HepG2 (cell line): ENCODE measurements around the gene GBA2. TPM values are rescaled to one million over a fixed set of nuclear protein-coding genes. Genes with fewer than 3 reads are reported as not detected.
A peak's percentile ranks its signal among the peaks of the same experiment; 100 is the strongest.

Source experiments
- CHD2 ChIP-seq: IDR thresholded peaks from 2 replicates; pipeline ENCODE4 v1.6.1; 2011; ENCODE audit warnings: low read depth, low read length, improper control_type of control experiment
- ETV5 ChIP-seq: IDR thresholded peaks from 2 replicates; pipeline ENCODE4 v1.6.1; 2018; ENCODE audit warnings: missing biosample characterization, missing genetic modification reagents, inconsistent platforms, borderline replicate concordance
- FOXK2 ChIP-seq: fragments of 450-650 bp; IDR thresholded peaks from 2 replicates; pipeline ENCODE4 v1.6.1; 2016
- KAT7 ChIP-seq: IDR thresholded peaks from 2 replicates; pipeline ENCODE4 v1.6.1; 2018; ENCODE audit warnings: borderline replicate concordance, missing compliant biosample characterization
- SAP130 ChIP-seq: IDR thresholded peaks from 2 replicates; pipeline ENCODE4 v1.6.1; 2016; ENCODE audit warnings: low read depth
- ZC3H4 ChIP-seq: sonication (generic); formaldehyde crosslinking; IDR thresholded peaks from 2 replicates; pipeline ENCODE4 v1.4.0; 2020; ENCODE audit warnings: missing genetic modification reagents, borderline replicate concordance
- ZFP37 ChIP-seq: sonication (generic); formaldehyde crosslinking; IDR thresholded peaks from 2 replicates; pipeline ENCODE4 v1.4.0; 2020; ENCODE audit warnings: missing genetic modification reagents, borderline replicate concordance
- ZNF33B ChIP-seq: sonication (generic); formaldehyde crosslinking; IDR thresholded peaks from 2 replicates; pipeline ENCODE4 v1.5.1; 2020; ENCODE audit warnings: mild to moderate bottlenecking, missing genetic modification reagents
- ZNF460 ChIP-seq: sonication (generic); formaldehyde crosslinking; IDR thresholded peaks from 2 replicates; pipeline ENCODE4 v1.5.1; 2020; ENCODE audit warnings: missing genetic modification reagents, mild to moderate bottlenecking, borderline replicate concordance
- ZNF484 ChIP-seq: sonication (generic); formaldehyde crosslinking; IDR thresholded peaks from 2 replicates; pipeline ENCODE4 v1.5.1; 2020; ENCODE audit warnings: mild to moderate bottlenecking, low read depth, missing genetic modification reagents, borderline replicate concordance
- ZNF7 ChIP-seq: IDR thresholded peaks from 2 replicates; pipeline ENCODE4 v1.6.1; 2016; ENCODE audit warnings: missing biosample characterization, missing genetic modification reagents
- ZNF766 ChIP-seq: sonication (generic); formaldehyde crosslinking; IDR thresholded peaks from 2 replicates; pipeline ENCODE4 v1.5.0; 2020; ENCODE audit warnings: missing genetic modification reagents, borderline replicate concordance
- ZNF839 ChIP-seq: sonication (generic); formaldehyde crosslinking; IDR thresholded peaks from 2 replicates; pipeline ENCODE4 v1.4.0; 2020; ENCODE audit warnings: missing genetic modification reagents, mild to moderate bottlenecking, borderline replicate concordance
- polyA plus RNA-seq, 8 experiments: library from polyadenylated mRNA; depleted of rRNA in 3 of 8; stranded (reverse) in 7 of 8; unstranded in 1 of 8; fragments of >200 nt; fragmentation: Illumina TruSeq in 4 of 8; extraction: Trizol in 4 of 8; gene quantifications; 2 replicates each; pipeline versions ENCODE4 v1.2.1 to v1.2.3, GENCODE V29; 2011 to 2016; ENCODE audit warnings: low read depth in 4 of 8, missing spikeins in 1 of 8, mixed read lengths in 1 of 8; ENCODE audit not compliant: insufficient read depth in 1 of 8
- total RNA-seq, 5 experiments: library from RNA; depleted of rRNA; stranded (reverse); fragments of >200 nt; fragmentation: Illumina TruSeq; extraction: Trizol; gene quantifications; 2 replicates each; pipeline ENCODE4 v1.2.3, GENCODE V29; 2016; ENCODE audit warnings: low read depth in 1 of 5
- TF ChIP-seq, protein P1 (sequence below): sonication (generic); formaldehyde crosslinking; IDR thresholded peaks from 2 replicates; pipeline ENCODE4 v1.4.0; 2020; ENCODE audit warnings: low read depth, mild to moderate bottlenecking, missing genetic modification reagents
- TF ChIP-seq, protein P2 (sequence below): sonication (generic); formaldehyde crosslinking; IDR thresholded peaks from 2 replicates; pipeline ENCODE4 v1.4.0; 2020; ENCODE audit warnings: missing genetic modification reagents, borderline replicate concordance
- TF ChIP-seq, protein P3 (sequence below): sonication (generic); formaldehyde crosslinking; IDR thresholded peaks from 2 replicates; pipeline ENCODE4 v1.4.0; 2020; ENCODE audit warnings: missing genetic modification reagents, borderline replicate concordance
- TF ChIP-seq, protein P4 (sequence below): sonication (generic); formaldehyde crosslinking; IDR thresholded peaks from 2 replicates; pipeline ENCODE4 v1.8.0; 2022; ENCODE audit warnings: mild to moderate bottlenecking, missing genetic modification reagents, borderline replicate concordance

The GBA2 gene
- total and polyA plus RNA-seq, 2 of the 13 experiments (the other 11 are each of a cell fraction or from before 2014, with no cell fraction given) = 37.5 to 86.1 TPM

DNA sequence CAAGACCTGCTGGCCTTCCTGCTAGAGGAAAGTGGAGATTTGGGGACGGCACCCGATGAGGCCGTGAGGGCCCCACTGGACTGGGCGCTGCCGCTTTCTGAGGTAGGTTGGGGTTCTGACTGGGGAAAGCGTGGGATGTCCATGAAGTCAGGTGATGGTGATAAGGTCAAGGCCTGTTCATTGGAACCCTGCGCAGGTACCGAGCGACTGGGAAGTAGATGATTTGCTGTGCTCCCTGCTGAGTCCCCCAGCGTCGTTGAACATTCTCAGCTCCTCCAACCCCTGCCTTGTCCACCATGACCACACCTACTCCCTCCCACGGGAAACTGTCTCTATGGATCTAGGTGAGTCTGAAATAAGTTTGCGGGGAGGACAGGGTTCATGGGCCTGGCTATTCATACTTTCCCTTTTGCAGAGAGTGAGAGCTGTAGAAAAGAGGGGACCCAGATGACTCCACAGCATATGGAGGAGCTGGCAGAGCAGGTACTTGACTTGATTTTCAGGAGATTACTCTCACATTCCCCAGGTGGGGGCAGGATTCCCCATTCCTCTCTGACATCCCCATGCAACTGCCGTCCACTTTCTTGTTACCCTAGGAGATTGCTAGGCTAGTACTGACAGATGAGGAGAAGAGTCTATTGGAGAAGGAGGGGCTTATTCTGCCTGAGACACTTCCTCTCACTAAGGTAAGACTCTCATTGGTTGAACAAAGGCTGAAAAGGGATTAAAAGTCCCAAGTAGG, 16.1 kb downstream of the GBA2 start (continued):
- TF ChIP-seq, protein P1, sequence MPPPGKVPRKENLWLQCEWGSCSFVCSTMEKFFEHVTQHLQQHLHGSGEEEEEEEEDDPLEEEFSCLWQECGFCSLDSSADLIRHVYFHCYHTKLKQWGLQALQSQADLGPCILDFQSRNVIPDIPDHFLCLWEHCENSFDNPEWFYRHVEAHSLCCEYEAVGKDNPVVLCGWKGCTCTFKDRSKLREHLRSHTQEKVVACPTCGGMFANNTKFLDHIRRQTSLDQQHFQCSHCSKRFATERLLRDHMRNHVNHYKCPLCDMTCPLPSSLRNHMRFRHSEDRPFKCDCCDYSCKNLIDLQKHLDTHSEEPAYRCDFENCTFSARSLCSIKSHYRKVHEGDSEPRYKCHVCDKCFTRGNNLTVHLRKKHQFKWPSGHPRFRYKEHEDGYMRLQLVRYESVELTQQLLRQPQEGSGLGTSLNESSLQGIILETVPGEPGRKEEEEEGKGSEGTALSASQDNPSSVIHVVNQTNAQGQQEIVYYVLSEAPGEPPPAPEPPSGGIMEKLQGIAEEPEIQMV (CRISPR knock-in tag) = no peak
- TF ChIP-seq ZNF839 (CRISPR knock-in tag) (0 out of 2 replicates have a peak, but pooled peaks have one; percentile 8), CHD2 (no peak), ZNF7 (CRISPR knock-in tag) (0 out of 2 replicates have a peak, but pooled peaks have one; percentile 8), SAP130 (peak; percentile 32; the same call in 1 of the 2 replicates), FOXK2 (no peak), ZNF766 (CRISPR knock-in tag) (no peak), ZC3H4 (CRISPR knock-in tag) (no peak), KAT7 (CRISPR knock-in tag) (no peak), ZNF460 (no peak), ZNF33B (CRISPR knock-in tag) (no peak), ZFP37 (CRISPR knock-in tag) (no peak), ZNF484 (no peak), ETV5 (no peak)
- TF ChIP-seq, protein P2, sequence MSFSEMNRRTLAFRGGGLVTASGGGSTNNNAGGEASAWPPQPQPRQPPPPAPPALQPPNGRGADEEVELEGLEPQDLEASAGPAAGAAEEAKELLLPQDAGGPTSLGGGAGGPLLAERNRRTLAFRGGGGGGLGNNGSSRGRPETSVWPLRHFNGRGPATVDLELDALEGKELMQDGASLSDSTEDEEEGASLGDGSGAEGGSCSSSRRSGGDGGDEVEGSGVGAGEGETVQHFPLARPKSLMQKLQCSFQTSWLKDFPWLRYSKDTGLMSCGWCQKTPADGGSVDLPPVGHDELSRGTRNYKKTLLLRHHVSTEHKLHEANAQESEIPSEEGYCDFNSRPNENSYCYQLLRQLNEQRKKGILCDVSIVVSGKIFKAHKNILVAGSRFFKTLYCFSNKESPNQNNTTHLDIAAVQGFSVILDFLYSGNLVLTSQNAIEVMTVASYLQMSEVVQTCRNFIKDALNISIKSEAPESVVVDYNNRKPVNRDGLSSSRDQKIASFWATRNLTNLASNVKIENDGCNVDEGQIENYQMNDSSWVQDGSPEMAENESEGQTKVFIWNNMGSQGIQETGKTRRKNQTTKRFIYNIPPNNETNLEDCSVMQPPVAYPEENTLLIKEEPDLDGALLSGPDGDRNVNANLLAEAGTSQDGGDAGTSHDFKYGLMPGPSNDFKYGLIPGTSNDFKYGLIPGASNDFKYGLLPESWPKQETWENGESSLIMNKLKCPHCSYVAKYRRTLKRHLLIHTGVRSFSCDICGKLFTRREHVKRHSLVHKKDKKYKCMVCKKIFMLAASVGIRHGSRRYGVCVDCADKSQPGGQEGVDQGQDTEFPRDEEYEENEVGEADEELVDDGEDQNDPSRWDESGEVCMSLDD = no peak
- TF ChIP-seq, protein P3, sequence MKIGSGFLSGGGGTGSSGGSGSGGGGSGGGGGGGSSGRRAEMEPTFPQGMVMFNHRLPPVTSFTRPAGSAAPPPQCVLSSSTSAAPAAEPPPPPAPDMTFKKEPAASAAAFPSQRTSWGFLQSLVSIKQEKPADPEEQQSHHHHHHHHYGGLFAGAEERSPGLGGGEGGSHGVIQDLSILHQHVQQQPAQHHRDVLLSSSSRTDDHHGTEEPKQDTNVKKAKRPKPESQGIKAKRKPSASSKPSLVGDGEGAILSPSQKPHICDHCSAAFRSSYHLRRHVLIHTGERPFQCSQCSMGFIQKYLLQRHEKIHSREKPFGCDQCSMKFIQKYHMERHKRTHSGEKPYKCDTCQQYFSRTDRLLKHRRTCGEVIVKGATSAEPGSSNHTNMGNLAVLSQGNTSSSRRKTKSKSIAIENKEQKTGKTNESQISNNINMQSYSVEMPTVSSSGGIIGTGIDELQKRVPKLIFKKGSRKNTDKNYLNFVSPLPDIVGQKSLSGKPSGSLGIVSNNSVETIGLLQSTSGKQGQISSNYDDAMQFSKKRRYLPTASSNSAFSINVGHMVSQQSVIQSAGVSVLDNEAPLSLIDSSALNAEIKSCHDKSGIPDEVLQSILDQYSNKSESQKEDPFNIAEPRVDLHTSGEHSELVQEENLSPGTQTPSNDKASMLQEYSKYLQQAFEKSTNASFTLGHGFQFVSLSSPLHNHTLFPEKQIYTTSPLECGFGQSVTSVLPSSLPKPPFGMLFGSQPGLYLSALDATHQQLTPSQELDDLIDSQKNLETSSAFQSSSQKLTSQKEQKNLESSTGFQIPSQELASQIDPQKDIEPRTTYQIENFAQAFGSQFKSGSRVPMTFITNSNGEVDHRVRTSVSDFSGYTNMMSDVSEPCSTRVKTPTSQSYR (CRISPR knock-in tag) = no peak
- TF ChIP-seq, protein P4, sequence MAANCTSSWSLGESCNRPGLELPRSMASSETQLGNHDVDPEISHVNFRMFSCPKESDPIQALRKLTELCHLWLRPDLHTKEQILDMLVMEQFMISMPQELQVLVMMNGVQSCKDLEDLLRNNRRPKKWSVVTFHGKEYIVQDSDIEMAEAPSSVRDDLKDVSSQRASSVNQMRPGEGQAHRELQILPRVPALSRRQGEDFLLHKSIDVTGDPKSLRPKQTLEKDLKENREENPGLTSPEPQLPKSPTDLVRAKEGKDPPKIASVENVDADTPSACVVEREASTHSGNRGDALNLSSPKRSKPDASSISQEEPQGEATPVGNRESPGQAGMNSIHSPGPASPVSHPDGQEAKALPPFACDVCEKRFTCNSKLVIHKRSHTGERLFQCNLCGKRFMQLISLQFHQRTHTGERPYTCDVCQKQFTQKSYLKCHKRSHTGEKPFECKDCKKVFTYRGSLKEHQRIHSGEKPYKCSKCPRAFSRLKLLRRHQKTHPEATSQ (CRISPR knock-in tag) = 0 out of 2 replicates have a peak, but pooled peaks have one; percentile 3
